Measurements from ENCODE around the gene EXOSC3. TPM values are rescaled to one million over a fixed set of nuclear protein-coding genes. Genes with fewer than 3 reads are reported as not detected.

The EXOSC3 gene
- total RNA-seq, 1 donor from 2014 or later: 30.1 TPM

DNA sequence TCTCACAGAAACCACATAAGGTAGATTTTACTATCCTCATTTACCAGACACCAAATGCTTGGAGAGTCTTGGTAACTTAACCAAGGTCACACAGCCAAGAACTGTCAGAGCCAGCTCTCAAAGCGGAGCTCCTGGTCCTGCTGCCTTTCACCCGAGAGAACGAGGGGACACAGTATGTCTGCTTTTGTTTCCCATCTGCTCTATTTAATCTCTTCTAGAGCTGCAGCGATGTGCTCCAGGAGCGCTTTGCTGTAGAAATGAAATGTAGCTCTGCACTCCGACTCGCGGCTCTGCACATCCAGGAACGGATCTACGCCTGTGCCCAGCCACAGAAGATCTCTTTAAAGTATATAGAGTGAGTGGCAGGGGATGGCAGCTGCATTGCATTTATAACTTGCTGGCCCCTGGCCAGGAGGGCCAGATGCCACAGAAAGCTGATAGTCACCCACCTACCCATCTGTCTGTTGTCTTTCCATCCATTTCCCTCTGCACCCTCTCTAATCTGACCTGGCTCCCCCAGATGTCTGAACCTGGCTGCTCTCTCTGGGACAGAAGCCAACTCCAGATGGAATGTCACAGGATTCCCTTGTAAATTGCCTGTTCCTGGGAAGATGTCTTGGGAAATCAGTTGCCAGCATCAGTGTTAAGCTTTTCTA lies 52.6 kb downstream of the EXOSC3 start:
- DNase-seq (ENCODE audit: low spot score): no peak

DNA sequence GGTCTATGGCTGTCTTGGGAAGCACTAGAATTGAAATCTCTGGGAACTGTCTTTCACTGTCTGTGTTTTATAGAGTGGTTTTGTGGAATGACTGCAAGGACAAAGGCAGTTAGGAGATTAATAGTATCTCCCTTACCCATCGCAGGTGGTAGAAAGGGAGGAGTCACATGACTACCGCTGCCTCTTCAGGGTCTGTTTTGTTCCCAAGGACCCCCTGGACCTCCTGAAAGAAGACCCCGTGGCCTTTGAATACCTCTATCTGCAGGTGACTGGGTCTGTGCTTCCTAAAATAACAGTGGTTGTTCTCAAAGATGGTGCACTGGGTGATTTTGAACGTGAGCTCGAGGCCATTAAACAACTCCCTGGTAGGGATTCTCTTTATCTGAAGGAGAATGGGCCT lies 54.0 kb downstream of the EXOSC3 start:
- DNase-seq (ENCODE audit: low spot score): no peak

DNA sequence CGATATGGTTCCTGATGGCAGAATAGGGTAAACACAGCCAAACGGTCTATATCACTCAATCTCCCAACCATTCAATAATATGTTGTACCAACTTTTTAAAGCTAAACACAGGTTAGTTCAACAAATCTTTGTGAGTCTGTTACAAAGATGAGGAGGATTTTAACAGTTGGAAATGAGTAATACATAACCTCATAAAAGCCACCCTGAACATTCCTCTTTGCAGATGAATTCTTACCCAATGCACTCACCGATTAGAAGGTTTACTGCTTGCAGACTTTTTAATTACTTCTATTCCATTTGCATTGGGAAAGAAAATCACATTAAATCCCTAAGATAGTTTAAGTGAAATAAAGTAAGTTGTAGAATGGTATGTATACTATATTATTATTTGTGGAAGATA lies 54.6 kb downstream of the EXOSC3 start:
- DNase-seq (ENCODE audit: low spot score): no peak

Other genes with a start within 250 kb of the EXOSC3 start
- gene FBXO10, start 208.7 kb downstream of the EXOSC3 start, total RNA-seq: 9.5 TPM
- 53.9 TPM for gene TOMM5, start 192.5 kb downstream of the EXOSC3 start, total RNA-seq
- gene FRMPD1, start 134.1 kb downstream of the EXOSC3 start, total RNA-seq: 5.9 TPM
- 10.5 TPM for gene TRMT10B, start 31.3 kb downstream of the EXOSC3 start, total RNA-seq
- gene DCAF10, start 15.7 kb upstream of the EXOSC3 start, total RNA-seq: 27.7 TPM
- gene SLC25A51, start 119.1 kb upstream of the EXOSC3 start, total RNA-seq: 29.0 TPM